Tibial nerve (tissue), 4 donors: ENCODE data around the gene PYGM. TPM values are rescaled to one million over a fixed set of nuclear protein-coding genes. Genes with fewer than 3 reads are reported as not detected.

ENCODE experiments used
- DNase-seq, 2 donors: peaks; one replicate each; pipeline ENCODE4 v3.0.0-alpha.2; 2019; ENCODE audit warnings: low spot score in 2 of 2
- H3K27ac ChIP-seq, 4 donors: fragments of 200-600 bp; sonication (generic) in 3 of 4; one replicate each; pipeline ENCODE4 v1.5.1; 2017 to 2019; ENCODE audit warnings: mild to moderate bottlenecking in 1 of 4
- H3K27me3 ChIP-seq, 2 donors: fragments of 200-600 bp; sonication (generic) in 1 of 2; one replicate each; pipeline versions ENCODE4 v1.5.1 to v1.6.0; 2017 to 2019
- H3K36me3 ChIP-seq, 3 donors: fragments of 200-600 bp; sonication (generic); one replicate each; pipeline ENCODE4 v1.5.1; 2018 to 2019
- H3K4me1 ChIP-seq, 4 donors: fragments of 200-600 bp; sonication (generic) in 3 of 4; one replicate each; pipeline ENCODE4 v1.5.1; 2017 to 2019
- H3K4me3 ChIP-seq, 4 donors: fragments of 200-600 bp; sonication (generic) in 3 of 4; one replicate each; pipeline ENCODE4 v1.5.1; 2017 to 2019; ENCODE audit warnings: mild to moderate bottlenecking in 1 of 4, moderate library complexity in 1 of 4
- H3K9me3 ChIP-seq, 4 donors: fragments of 200-600 bp; sonication (generic) in 3 of 4; one replicate each; pipeline ENCODE4 v1.5.1; 2017 to 2019
- EP300 ChIP-seq, 2 donors: sonication (generic); formaldehyde crosslinking; IDR thresholded peaks; one replicate each; pipeline ENCODE4 v1.6.1; 2017; ENCODE audit warnings: antibody characterized with exemption in 2 of 2, mild to moderate bottlenecking in 1 of 2
- POLR2A ChIP-seq, 2 donors: fragments of 450-650 bp; IDR thresholded peaks; one replicate each; pipeline ENCODE4 v1.6.1; 2017; ENCODE audit warnings: antibody characterized with exemption in 2 of 2, mild to moderate bottlenecking in 2 of 2, moderate library complexity in 2 of 2
- WGBS, 2 donors: methylation state at CpG; one replicate each; pipeline ENCODE4 v1.1.5; 2018; 5-methylcytosine and 5-hydroxymethylcytosine counted together
- total RNA-seq, 4 donors: library from RNA; depleted of rRNA; stranded (reverse); fragments of >200 nt; gene quantifications; one replicate each; pipeline ENCODE4 v1.1.0, GENCODE V29; 2016
- TF ChIP-seq, protein P1 (sequence below), 5 experiments: fragments of 200-600 bp in 3 of 5; fragments of 450-650 bp in 2 of 5; sonication (generic) in 3 of 5; IDR thresholded peaks; one replicate each; pipeline ENCODE4 v1.5.1; 2016 to 2019; ENCODE audit warnings: antibody characterized with exemption in 5 of 5, mild to moderate bottlenecking in 3 of 5, moderate library complexity in 2 of 5

Gene PYGM
- total RNA-seq, 4 donors from 2014 or later: 2.1 to 18.6 (median 9.9) TPM

DNA sequence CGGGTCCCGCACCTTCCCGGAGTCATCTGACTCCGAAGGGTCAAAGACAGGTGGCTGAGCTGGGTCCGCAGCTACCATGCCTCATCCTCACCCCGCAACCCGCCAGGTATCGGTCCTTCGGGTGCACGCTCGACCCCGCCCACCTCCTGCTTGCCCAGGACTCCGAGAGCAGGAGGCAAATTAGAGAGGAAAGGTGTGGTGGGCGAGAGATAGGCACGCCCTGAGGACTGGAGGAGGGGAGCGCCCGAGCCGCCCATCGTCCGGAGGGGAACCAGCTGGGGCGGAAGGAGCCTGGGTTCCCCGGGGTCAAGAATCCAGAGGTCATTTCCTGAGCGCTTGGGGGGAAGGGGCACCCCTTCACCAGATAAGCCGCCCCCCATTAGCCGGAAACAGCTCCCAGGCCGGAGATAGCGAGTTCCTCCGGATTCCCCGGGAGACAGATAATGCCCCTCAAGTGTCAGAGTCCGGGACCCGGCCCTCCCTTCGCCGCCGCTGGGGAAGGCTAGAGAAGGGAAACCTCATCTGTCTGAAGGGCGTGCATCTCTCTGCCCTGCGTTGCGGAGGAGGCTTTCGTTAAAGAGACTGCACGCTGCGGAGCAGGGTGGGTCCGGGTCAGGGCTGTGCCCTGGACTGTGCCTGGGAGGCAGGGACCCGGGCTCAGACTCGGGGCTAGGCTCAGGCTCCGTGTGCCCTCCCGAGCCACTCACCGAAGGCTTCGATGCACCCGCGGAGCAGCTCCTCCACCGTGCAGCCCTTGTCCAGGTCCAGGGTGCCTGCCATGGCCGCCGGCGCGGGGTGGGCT is 17.5 kb downstream of the PYGM start:
- 8 to 10% methylated on average over 42 to 45 of the region's 54 CpGs for WGBS, 2 donors
- Histone ChIP-seq H3K36me3 (peaks cover 0 to 15% (median 0%) of the 10 kb centered on the region in 3 donors), H3K4me3 (peak overlapping the region; percentile 35 to 72 (median 56)), H3K9me3 (no peaks in the 10 kb centered on the region), H3K27me3 (peaks cover 0 to 37% of the 10 kb centered on the region in 2 donors), H3K4me1 (peaks cover 0 to 52% (median 34%) of the 10 kb centered on the region in 4 donors), H3K27ac (peak overlapping the region in 3 of 4 donors; percentile 85 to 89 (median 88))
- no peak for DNase-seq
- TF ChIP-seq EP300 (IDR thresholded peaks at IDR 0.05): no peak
- TF ChIP-seq, protein P1, sequence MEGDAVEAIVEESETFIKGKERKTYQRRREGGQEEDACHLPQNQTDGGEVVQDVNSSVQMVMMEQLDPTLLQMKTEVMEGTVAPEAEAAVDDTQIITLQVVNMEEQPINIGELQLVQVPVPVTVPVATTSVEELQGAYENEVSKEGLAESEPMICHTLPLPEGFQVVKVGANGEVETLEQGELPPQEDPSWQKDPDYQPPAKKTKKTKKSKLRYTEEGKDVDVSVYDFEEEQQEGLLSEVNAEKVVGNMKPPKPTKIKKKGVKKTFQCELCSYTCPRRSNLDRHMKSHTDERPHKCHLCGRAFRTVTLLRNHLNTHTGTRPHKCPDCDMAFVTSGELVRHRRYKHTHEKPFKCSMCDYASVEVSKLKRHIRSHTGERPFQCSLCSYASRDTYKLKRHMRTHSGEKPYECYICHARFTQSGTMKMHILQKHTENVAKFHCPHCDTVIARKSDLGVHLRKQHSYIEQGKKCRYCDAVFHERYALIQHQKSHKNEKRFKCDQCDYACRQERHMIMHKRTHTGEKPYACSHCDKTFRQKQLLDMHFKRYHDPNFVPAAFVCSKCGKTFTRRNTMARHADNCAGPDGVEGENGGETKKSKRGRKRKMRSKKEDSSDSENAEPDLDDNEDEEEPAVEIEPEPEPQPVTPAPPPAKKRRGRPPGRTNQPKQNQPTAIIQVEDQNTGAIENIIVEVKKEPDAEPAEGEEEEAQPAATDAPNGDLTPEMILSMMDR (IDR thresholded peaks at IDR 0.05): no peak
- TF ChIP-seq POLR2A (IDR thresholded peaks at IDR 0.05): peak in 1 of 2 donors; percentile 6

DNA sequence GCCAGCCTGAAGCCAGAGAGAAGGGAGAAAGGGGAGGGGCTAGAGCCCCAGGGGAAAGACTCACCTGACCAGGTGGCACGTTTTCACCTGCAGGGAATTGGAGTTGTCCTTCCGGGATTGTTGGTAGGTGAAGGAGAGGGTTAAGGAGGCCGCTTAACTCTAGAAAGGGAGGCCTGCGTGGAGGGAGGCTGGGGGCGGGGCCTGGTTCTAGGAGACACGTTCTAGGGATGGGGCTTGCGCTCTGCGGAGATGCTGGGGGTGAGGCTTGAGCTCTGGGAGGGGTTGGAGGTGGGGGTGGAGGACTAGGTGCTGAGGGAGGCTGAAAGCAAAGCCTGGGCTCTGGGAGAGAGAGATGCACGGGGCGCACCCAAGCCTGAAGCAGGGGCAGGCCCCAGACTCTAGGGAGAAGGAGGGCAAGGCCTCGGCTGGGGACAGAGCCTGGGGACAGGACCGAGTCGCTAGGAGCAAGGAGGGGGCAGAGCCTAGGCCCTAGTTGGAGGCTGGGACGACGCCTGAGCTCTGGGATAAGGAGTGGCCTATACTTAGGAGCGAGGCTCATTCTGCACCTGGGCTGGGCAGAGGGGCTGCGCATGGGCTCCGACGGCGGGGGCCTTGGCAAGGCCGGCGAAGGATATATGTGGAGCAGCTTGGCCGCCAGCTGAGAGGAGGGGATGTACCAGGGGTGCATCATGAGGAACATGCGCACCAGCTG is 18.2 kb downstream of the PYGM start:
- 44 to 50% methylated on average over 23 to 24 of the region's 24 CpGs for WGBS, 2 donors
- Histone ChIP-seq H3K4me3 (peak overlapping the region; percentile 35 to 72 (median 56)), H3K27ac (peak overlapping the region in 3 of 4 donors; percentile 45 to 88 (median 85))

DNA sequence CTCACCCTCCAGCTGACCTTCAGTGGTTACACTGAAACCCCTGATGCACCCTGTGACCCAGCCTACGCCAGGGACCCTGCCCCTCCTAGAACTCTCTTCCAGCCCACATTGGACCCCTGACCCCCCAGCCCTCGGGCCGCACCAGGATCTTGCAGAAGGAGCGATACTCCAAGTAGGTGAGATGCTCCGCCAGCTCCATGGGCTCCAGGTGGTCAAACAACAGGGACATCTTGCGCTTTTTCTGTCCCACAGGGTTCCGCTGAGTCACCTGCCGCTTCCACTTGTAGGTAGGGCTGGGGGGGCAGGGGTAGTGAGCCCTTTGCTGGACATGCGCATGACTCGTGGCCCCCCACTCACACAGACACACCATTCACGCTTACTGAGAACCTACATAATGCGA is 19.9 kb downstream of the PYGM start:
- WGBS, 2 donors: 83 to 93% methylated on average over 12 of the region's 12 CpGs
- Histone ChIP-seq H3K27ac (no peak overlapping the region), H3K27me3 (peaks cover 0 to 30% of the 10 kb centered on the region in 2 donors), H3K36me3 (peaks cover 0 to 25% (median 7%) of the 10 kb centered on the region in 3 donors), H3K9me3 (no peaks in the 10 kb centered on the region), H3K4me1 (peaks cover 0 to 36% (median 21%) of the 10 kb centered on the region in 4 donors), H3K4me3 (no peak overlapping the region)
- TF ChIP-seq POLR2A (IDR thresholded peaks at IDR 0.05): no peak
- TF ChIP-seq, protein P1 (IDR thresholded peaks at IDR 0.05): no peak
- TF ChIP-seq EP300 (IDR thresholded peaks at IDR 0.05): no peak
- no peak for DNase-seq

More for the DNA sequence above, 18.2 kb downstream of the PYGM start:
- Histone ChIP-seq H3K27me3 (peaks cover 0 to 37% of the 10 kb centered on the region in 2 donors), H3K9me3 (no peaks in the 10 kb centered on the region), H3K4me1 (peaks cover 0 to 52% (median 34%) of the 10 kb centered on the region in 4 donors), H3K36me3 (peaks cover 0 to 15% (median 4%) of the 10 kb centered on the region in 3 donors)
- TF ChIP-seq POLR2A (IDR thresholded peaks at IDR 0.05) (no peak), EP300 (IDR thresholded peaks at IDR 0.05) (no peak)
- TF ChIP-seq, protein P1 (IDR thresholded peaks at IDR 0.05): no peak
- no peak for DNase-seq

DNA sequence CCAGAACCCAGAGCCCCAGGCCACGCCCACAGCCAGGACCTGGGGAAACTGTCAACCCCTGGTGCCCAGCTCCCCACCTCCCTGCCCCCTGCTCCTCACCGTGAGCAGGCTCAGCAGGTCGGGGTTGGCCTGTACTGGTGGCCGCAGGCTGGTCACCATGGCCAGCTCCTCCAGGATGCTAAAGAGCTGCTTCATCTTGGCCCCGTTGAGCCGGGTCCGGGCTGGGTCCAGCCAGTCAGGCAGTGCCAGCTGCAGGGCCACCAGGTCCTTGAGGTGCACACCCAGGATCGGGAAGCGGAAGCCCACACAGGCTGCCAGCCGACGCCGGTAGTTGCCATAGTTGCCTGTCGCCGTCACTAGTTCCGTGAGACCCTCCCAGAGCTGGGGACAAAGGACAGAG is 23.1 kb downstream of the PYGM start:
- WGBS, 2 donors: 90 to 92% methylated on average over 12 to 15 of the region's 15 CpGs
- H3K36me3 ChIP-seq: peaks cover 0 to 29% (median 7%) of the 10 kb centered on the region in 3 donors
- H3K4me3 ChIP-seq: no peak overlapping the region
- H3K9me3 ChIP-seq: no peaks in the 10 kb centered on the region
- H3K27ac ChIP-seq: no peak overlapping the region
- no peak for DNase-seq
- peaks cover 0 to 3% of the 10 kb centered on the region in 2 donors for H3K27me3 ChIP-seq
- peaks cover 0 to 6% (median under 1%) of the 10 kb centered on the region in 4 donors for H3K4me1 ChIP-seq
- TF ChIP-seq, protein P1 (IDR thresholded peaks at IDR 0.05): no peak
- no peak for TF ChIP-seq POLR2A (IDR thresholded peaks at IDR 0.05)
- TF ChIP-seq EP300 (IDR thresholded peaks at IDR 0.05): no peak
